ENCODE measurements around the gene RAB28. TPM values are rescaled to one million over a fixed set of nuclear protein-coding genes. Genes with fewer than 3 reads are reported as not detected.

Gene RAB28
- polyA plus RNA-seq, 4 donors, result 29.9 to 35.4 (median 32.5) TPM

- no peak for DNase-seq (ENCODE audit: low read depth in 4 of 4, low spot score in 2 of 4)
Observed at GRCh38 chr4:13386405-13387107, 97.6 kb downstream of the RAB28 start.

- no peak for DNase-seq (ENCODE audit: low read depth in 4 of 4, low spot score in 2 of 4)
Observed at GRCh38 chr4:13384055-13384454, 100.1 kb downstream of the RAB28 start.

- DNase-seq (ENCODE audit: low read depth in 4 of 4, low spot score in 2 of 4), result no peak
Observed at GRCh38 chr4:13378973-13379759, 105.0 kb downstream of the RAB28 start.

- DNase-seq (ENCODE audit: low read depth in 4 of 4, low spot score in 2 of 4), result no peak
Observed at GRCh38 chr4:13371048-13371447, 113.1 kb downstream of the RAB28 start.

GRCh38 chr4:13368217-13368616 is 115.9 kb downstream of the RAB28 start:
- DNase-seq (ENCODE audit: low read depth in 4 of 4, low spot score in 2 of 4), result no peak

- no peak for DNase-seq (ENCODE audit: low read depth in 4 of 4, low spot score in 2 of 4)
Observed at GRCh38 chr4:13367691-13368090, 116.4 kb downstream of the RAB28 start.

GRCh38 chr4:13367244-13367643 is 116.9 kb downstream of the RAB28 start:
- no peak for DNase-seq (ENCODE audit: low read depth in 4 of 4, low spot score in 2 of 4)

GRCh38 chr4:13365195-13365594 is 118.9 kb downstream of the RAB28 start:
- DNase-seq (ENCODE audit: low read depth in 4 of 4, low spot score in 2 of 4), result no peak

- no peak for DNase-seq (ENCODE audit: low read depth in 4 of 4, low spot score in 2 of 4)
Observed at GRCh38 chr4:13364653-13365052, 119.5 kb downstream of the RAB28 start.

- DNase-seq (ENCODE audit: low read depth in 4 of 4, low spot score in 2 of 4), result no peak
Observed at GRCh38 chr4:13364172-13364571, 120.0 kb downstream of the RAB28 start.

GRCh38 chr4:13359809-13360208 is 124.3 kb downstream of the RAB28 start:
- DNase-seq (ENCODE audit: low read depth in 4 of 4, low spot score in 2 of 4), result no peak

GRCh38 chr4:13355111-13355880 is 128.8 kb downstream of the RAB28 start:
- DNase-seq (ENCODE audit: low read depth in 4 of 4, low spot score in 2 of 4), result no peak

GRCh38 chr4:13349096-13349495 is 135.0 kb downstream of the RAB28 start:
- DNase-seq (ENCODE audit: low read depth in 4 of 4, low spot score in 2 of 4), result no peak

GRCh38 chr4:13348216-13348615 is 135.9 kb downstream of the RAB28 start:
- no peak for DNase-seq (ENCODE audit: low read depth in 4 of 4, low spot score in 2 of 4)

GRCh38 chr4:13347517-13348125 is 136.5 kb downstream of the RAB28 start:
- DNase-seq (ENCODE audit: low read depth in 4 of 4, low spot score in 2 of 4), result no peak

GRCh38 chr4:13344216-13344615 is 139.9 kb downstream of the RAB28 start:
- DNase-seq (ENCODE audit: low read depth in 4 of 4, low spot score in 2 of 4), result no peak

- DNase-seq (ENCODE audit: low read depth in 4 of 4, low spot score in 2 of 4), result no peak
Observed at GRCh38 chr4:13340672-13341071, 143.5 kb downstream of the RAB28 start.

GRCh38 chr4:13331827-13332226 is 152.3 kb downstream of the RAB28 start:
- no peak for DNase-seq (ENCODE audit: low read depth in 4 of 4, low spot score in 2 of 4)

GRCh38 chr4:13329963-13330362 is 154.2 kb downstream of the RAB28 start:
- no peak for DNase-seq (ENCODE audit: low read depth in 4 of 4, low spot score in 2 of 4)

GRCh38 chr4:13329340-13329850 is 154.7 kb downstream of the RAB28 start:
- no peak for DNase-seq (ENCODE audit: low read depth in 4 of 4, low spot score in 2 of 4)

GRCh38 chr4:13328591-13328990 is 155.5 kb downstream of the RAB28 start:
- no peak for DNase-seq (ENCODE audit: low read depth in 4 of 4, low spot score in 2 of 4)

All from left renal cortex interstitium (tissue), 4 donors.